ENCODE results near the gene GALC. TPM values are rescaled to one million over a fixed set of nuclear protein-coding genes. Genes with fewer than 3 reads are reported as not detected.

The GALC gene
- total RNA-seq, 1 donor from 2014 or later: 21.2 TPM

GRCh38 chr14:87975636-87976035 lies 17.3 kb downstream of the GALC start:
- no peak for DNase-seq (ENCODE audit: low read depth, low spot score)
- no peaks in the 10 kb centered on the region for H3K27me3 Mint-ChIP-seq (ENCODE audit: low read depth)
- H3K9me3 Mint-ChIP-seq: peaks cover 3% of the 10 kb centered on the region
- H3K4me3 Mint-ChIP-seq: no peak overlapping the region
- no peak for TF ChIP-seq CTCF (conservative IDR thresholded peaks at IDR 0.05)
- no peak overlapping the region for H3K27ac Mint-ChIP-seq (ENCODE audit: unreplicated experiment)
- peaks cover 11% of the 10 kb centered on the region for H3K36me3 Mint-ChIP-seq (ENCODE audit: low read depth)
- no peaks in the 10 kb centered on the region for H3K4me1 Mint-ChIP-seq

GRCh38 chr14:87971010-87971409 lies 22.0 kb downstream of the GALC start:
- Mint-ChIP-seq H3K4me3 (no peak overlapping the region), H3K36me3 (ENCODE audit: low read depth) (peaks cover 4% of the 10 kb centered on the region), H3K27me3 (ENCODE audit: low read depth) (no peaks in the 10 kb centered on the region), H3K9me3 (no peaks in the 10 kb centered on the region), H3K27ac (ENCODE audit: unreplicated experiment) (no peak overlapping the region), H3K4me1 (no peaks in the 10 kb centered on the region)
- DNase-seq (ENCODE audit: low read depth, low spot score): no peak
- no peak for TF ChIP-seq CTCF (conservative IDR thresholded peaks at IDR 0.05)

GRCh38 chr14:87967496-87967895 lies 25.5 kb downstream of the GALC start:
- H3K4me1 Mint-ChIP-seq: no peaks in the 10 kb centered on the region
- TF ChIP-seq CTCF (conservative IDR thresholded peaks at IDR 0.05): no peak
- no peak for DNase-seq (ENCODE audit: low read depth, low spot score)
- H3K36me3 Mint-ChIP-seq (ENCODE audit: low read depth): peaks cover 7% of the 10 kb centered on the region
- peaks cover 3% of the 10 kb centered on the region for H3K9me3 Mint-ChIP-seq
- no peak overlapping the region for H3K4me3 Mint-ChIP-seq
- H3K27me3 Mint-ChIP-seq (ENCODE audit: low read depth): no peaks in the 10 kb centered on the region
- no peak overlapping the region for H3K27ac Mint-ChIP-seq (ENCODE audit: unreplicated experiment)

- no peak for DNase-seq (ENCODE audit: low read depth, low spot score)
- H3K27ac Mint-ChIP-seq (ENCODE audit: unreplicated experiment): no peak overlapping the region
- H3K9me3 Mint-ChIP-seq: peaks cover 3% of the 10 kb centered on the region
- H3K4me3 Mint-ChIP-seq: no peak overlapping the region
- no peaks in the 10 kb centered on the region for H3K27me3 Mint-ChIP-seq (ENCODE audit: low read depth)
- no peaks in the 10 kb centered on the region for H3K4me1 Mint-ChIP-seq
- H3K36me3 Mint-ChIP-seq (ENCODE audit: low read depth): peaks cover 12% of the 10 kb centered on the region
- no peak for TF ChIP-seq CTCF (conservative IDR thresholded peaks at IDR 0.05)
Measured at GRCh38 chr14:87966816-87967215, 26.2 kb downstream of the GALC start.

- H3K36me3 Mint-ChIP-seq (ENCODE audit: low read depth): peaks cover 40% of the 10 kb centered on the region
- no peaks in the 10 kb centered on the region for H3K27me3 Mint-ChIP-seq (ENCODE audit: low read depth)
- no peak for TF ChIP-seq CTCF (conservative IDR thresholded peaks at IDR 0.05)
- H3K9me3 Mint-ChIP-seq: peaks cover 11% of the 10 kb centered on the region
- H3K27ac Mint-ChIP-seq (ENCODE audit: unreplicated experiment): no peak overlapping the region
- no peaks in the 10 kb centered on the region for H3K4me1 Mint-ChIP-seq
- no peak for DNase-seq (ENCODE audit: low read depth, low spot score)
- H3K4me3 Mint-ChIP-seq: no peak overlapping the region
Measured at GRCh38 chr14:87961246-87961645, 31.7 kb downstream of the GALC start.
